OCI-LY3 (cell line): Measurements from ENCODE around the gene RPUSD1.

Source experiments
- H2AFZ ChIP-seq: fragments of 200-600, 300-600 bp; shearing (Covaris generic); 2 replicates; pipeline ENCODE4 v1.6.0; 2014; ENCODE audit warnings: antibody characterized with exemption, low read depth, low read length
- H3K27ac ChIP-seq: fragments of 200-600, 300-600 bp; sonication (generic); 2 replicates; pipeline ENCODE4 v1.5.1; 2014; ENCODE audit warnings: mild to moderate bottlenecking, low read length, moderate library complexity, mixed read lengths
- H3K27me3 ChIP-seq: fragments of 200-600, 300-600 bp; sonication (generic); 2 replicates; pipeline ENCODE4 v1.6.1; 2014; ENCODE audit warnings: low read depth, low read length, mixed read lengths
- H3K36me3 ChIP-seq: fragments of 200-600, 300-600 bp; sonication (generic); replicated peaks from 2 replicates; pipeline ENCODE3; 2014; ENCODE audit warnings: low read depth, low read length, mixed read lengths
- H3K4me1 ChIP-seq: fragments of 300-600, 200-600 bp; sonication (generic); 2 replicates; pipeline ENCODE4 v1.6.1; 2014; ENCODE audit warnings: low read length, mixed read lengths
- H3K4me2 ChIP-seq: fragments of 200-600, 300-600 bp; sonication (generic); 2 replicates; pipeline ENCODE4 v1.6.1; 2014; ENCODE audit warnings: low read length, mixed read lengths
- H3K4me3 ChIP-seq: fragments of 300-600, 200-600 bp; sonication (generic); 2 replicates; pipeline ENCODE4 v1.5.1; 2014; ENCODE audit warnings: antibody characterized with exemption, mild to moderate bottlenecking, low read length, moderate library complexity
- H3K79me2 ChIP-seq: fragments of 300-600, 200-600 bp; shearing (Covaris generic); 2 replicates; pipeline ENCODE4 v1.6.1; 2014; ENCODE audit warnings: mild to moderate bottlenecking, low read length, mixed read lengths
- H3K9ac ChIP-seq: fragments of 300-600, 200-600 bp; shearing (Covaris generic); 2 replicates; pipeline ENCODE4 v1.6.0; 2014; ENCODE audit warnings: mild to moderate bottlenecking, low read length, moderate library complexity
- H3K9me3 ChIP-seq: fragments of 200-600, 300-600 bp; shearing (Covaris generic); 2 replicates; pipeline ENCODE4 v1.6.1; 2014; ENCODE audit warnings: low read length, mixed read lengths; ENCODE audit not compliant: insufficient read depth
- H4K20me1 ChIP-seq: fragments of 200-600, 300-600 bp; sonication (generic); 2 replicates; pipeline ENCODE4 v1.6.1; 2016; ENCODE audit warnings: low read length, mixed read lengths; ENCODE audit not compliant: insufficient read depth
- CTCF ChIP-seq: fragments of 200-600, 300-600 bp; sonication (generic); IDR thresholded peaks from 2 replicates; pipeline ENCODE4 v1.5.1; 2014; ENCODE audit warnings: antibody characterized with exemption, low read length, low read depth
- EZH2phosphoT487 ChIP-seq: fragments of 200-600 bp; shearing (Covaris generic); IDR thresholded peaks from 2 replicates; pipeline ENCODE4 v1.6.1; 2018; ENCODE audit warnings: antibody characterized with exemption, mixed run types, low read depth

The RPUSD1 gene

GRCh38 chr16:807347-808084 is 19.3 kb upstream of the RPUSD1 start:
- H3K27me3 ChIP-seq: no peaks in the 10 kb centered on the region
- H3K36me3 ChIP-seq: no peaks in the 10 kb centered on the region
- H3K79me2 ChIP-seq: peaks cover 8% of the 10 kb centered on the region; the same call in 1 of the 2 replicates
- H2AFZ ChIP-seq: peak overlapping the region; percentile 99
- no peaks in the 10 kb centered on the region for H4K20me1 ChIP-seq
- H3K4me1 ChIP-seq: peaks cover 11% of the 10 kb centered on the region
- peak overlapping the region; percentile 95 for H3K4me2 ChIP-seq
- TF ChIP-seq EZH2phosphoT487 (no peak), CTCF (no peak)
- H3K9ac ChIP-seq: peak overlapping the region; percentile 85
- H3K27ac ChIP-seq: peak overlapping the region; percentile 62
- H3K4me3 ChIP-seq: peak overlapping the region; percentile 97
- no peaks in the 10 kb centered on the region for H3K9me3 ChIP-seq

- H3K36me3 ChIP-seq: no peaks in the 10 kb centered on the region
- no peak overlapping the region for H3K9ac ChIP-seq
- no peak overlapping the region for H3K27ac ChIP-seq
- TF ChIP-seq EZH2phosphoT487: no peak
- TF ChIP-seq CTCF: no peak
- peaks cover 4% of the 10 kb centered on the region for H3K4me1 ChIP-seq
- H2AFZ ChIP-seq: no peak overlapping the region
- peaks cover 16% of the 10 kb centered on the region for H3K27me3 ChIP-seq
- peaks cover 8% of the 10 kb centered on the region; the same call in 1 of the 2 replicates for H3K79me2 ChIP-seq
- no peaks in the 10 kb centered on the region for H4K20me1 ChIP-seq
- no peaks in the 10 kb centered on the region for H3K9me3 ChIP-seq
- H3K4me2 ChIP-seq: no peak overlapping the region
- no peak overlapping the region for H3K4me3 ChIP-seq
Observed at GRCh38 chr16:805474-805873, 17.3 kb upstream of the RPUSD1 start.

- Histone ChIP-seq H3K4me1 (peaks cover 4% of the 10 kb centered on the region), H3K4me2 (no peak overlapping the region), H3K27me3 (peaks cover 16% of the 10 kb centered on the region), H3K36me3 (no peaks in the 10 kb centered on the region), H3K27ac (no peak overlapping the region), H3K9me3 (no peaks in the 10 kb centered on the region), H3K9ac (no peak overlapping the region), H2AFZ (no peak overlapping the region), H4K20me1 (no peaks in the 10 kb centered on the region), H3K4me3 (no peak overlapping the region), H3K79me2 (peaks cover 8% of the 10 kb centered on the region; the same call in 1 of the 2 replicates)
- TF ChIP-seq CTCF (no peak), EZH2phosphoT487 (no peak)
Observed at GRCh38 chr16:804193-805048, 16.2 kb upstream of the RPUSD1 start.

- H3K9me3 ChIP-seq: no peaks in the 10 kb centered on the region
Observed at GRCh38 chr16:803754-804080, 15.5 kb upstream of the RPUSD1 start.

More at GRCh38 chr16:803754-804080, 15.5 kb upstream of the RPUSD1 start:
- H3K79me2 ChIP-seq: peaks cover 8% of the 10 kb centered on the region; the same call in 1 of the 2 replicates
- peaks cover 16% of the 10 kb centered on the region for H3K27me3 ChIP-seq
- no peak overlapping the region for H3K9ac ChIP-seq
- no peak overlapping the region for H2AFZ ChIP-seq
- no peaks in the 10 kb centered on the region for H3K36me3 ChIP-seq
- H3K27ac ChIP-seq: no peak overlapping the region
- H4K20me1 ChIP-seq: no peaks in the 10 kb centered on the region
- peaks cover 7% of the 10 kb centered on the region for H3K4me1 ChIP-seq
- H3K4me3 ChIP-seq: no peak overlapping the region
- TF ChIP-seq EZH2phosphoT487: no peak
- no peak for TF ChIP-seq CTCF
- H3K4me2 ChIP-seq: no peak overlapping the region
